ENCODE data around the gene MOAP1. TPM values are rescaled to one million over a fixed set of nuclear protein-coding genes. Genes with fewer than 3 reads are reported as not detected.
A peak's percentile ranks its signal among the peaks of the same experiment; 100 is the strongest.
"Not testable (repeated sequence)": the region's sequence is repeated elsewhere in the genome, so short reads cannot be mapped to it uniquely, and the experiment has no call there.

The MOAP1 gene, protein sequence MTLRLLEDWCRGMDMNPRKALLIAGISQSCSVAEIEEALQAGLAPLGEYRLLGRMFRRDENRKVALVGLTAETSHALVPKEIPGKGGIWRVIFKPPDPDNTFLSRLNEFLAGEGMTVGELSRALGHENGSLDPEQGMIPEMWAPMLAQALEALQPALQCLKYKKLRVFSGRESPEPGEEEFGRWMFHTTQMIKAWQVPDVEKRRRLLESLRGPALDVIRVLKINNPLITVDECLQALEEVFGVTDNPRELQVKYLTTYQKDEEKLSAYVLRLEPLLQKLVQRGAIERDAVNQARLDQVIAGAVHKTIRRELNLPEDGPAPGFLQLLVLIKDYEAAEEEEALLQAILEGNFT
- total RNA-seq, result 34.2 TPM
- long read RNA-seq, transcript MOAP1-201 (3 exons, 2,441 nt), result major isoform, 47 of 53 reads
- long read RNA-seq, transcript MOAP1-202 (2 exons, 2,529 nt), result minor isoform, 5 of 53 reads
- long read RNA-seq, partial matches to known transcripts, result 1 of 53 reads
- long read RNA-seq, other reads (novel, unspliced or antisense), result 0 of 53 reads

- TF ChIP-seq, protein P1, sequence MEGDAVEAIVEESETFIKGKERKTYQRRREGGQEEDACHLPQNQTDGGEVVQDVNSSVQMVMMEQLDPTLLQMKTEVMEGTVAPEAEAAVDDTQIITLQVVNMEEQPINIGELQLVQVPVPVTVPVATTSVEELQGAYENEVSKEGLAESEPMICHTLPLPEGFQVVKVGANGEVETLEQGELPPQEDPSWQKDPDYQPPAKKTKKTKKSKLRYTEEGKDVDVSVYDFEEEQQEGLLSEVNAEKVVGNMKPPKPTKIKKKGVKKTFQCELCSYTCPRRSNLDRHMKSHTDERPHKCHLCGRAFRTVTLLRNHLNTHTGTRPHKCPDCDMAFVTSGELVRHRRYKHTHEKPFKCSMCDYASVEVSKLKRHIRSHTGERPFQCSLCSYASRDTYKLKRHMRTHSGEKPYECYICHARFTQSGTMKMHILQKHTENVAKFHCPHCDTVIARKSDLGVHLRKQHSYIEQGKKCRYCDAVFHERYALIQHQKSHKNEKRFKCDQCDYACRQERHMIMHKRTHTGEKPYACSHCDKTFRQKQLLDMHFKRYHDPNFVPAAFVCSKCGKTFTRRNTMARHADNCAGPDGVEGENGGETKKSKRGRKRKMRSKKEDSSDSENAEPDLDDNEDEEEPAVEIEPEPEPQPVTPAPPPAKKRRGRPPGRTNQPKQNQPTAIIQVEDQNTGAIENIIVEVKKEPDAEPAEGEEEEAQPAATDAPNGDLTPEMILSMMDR (IDR thresholded peaks at IDR 0.05), result peak; percentile 37
- H3K36me3 ChIP-seq, result peaks cover 33% of the 10 kb centered on the region
- peak; percentile 93 for ATAC-seq
- H3K4me3 ChIP-seq, result peak within 1 kb of the TSS; percentile 95
- intact Hi-C loops (cut with DNase I), result no loop called here
- H3K27ac ChIP-seq, result peak within 1 kb of the TSS; percentile 97
- H3K4me1 ChIP-seq, result peaks cover 26% of the 10 kb centered on the region
- peak; percentile 95 for DNase-seq
- H3K27me3 ChIP-seq, result no peaks in the 10 kb centered on the region
- H3K9me3 ChIP-seq, result no peaks in the 10 kb centered on the region
These were observed at the start of gene MOAP1, which contains the start of gene LYSET for GRCh38 chr14:93184391-93185348. Gene MOAP1, minus strand, starts transcription at chr14:93184897. Its CDS starts 655 bp downstream, at chr14:93184242. Gene LYSET, plus strand, starts transcription at chr14:93185317. Its CDS starts 89 bp downstream, at chr14:93185406.

GRCh38 chr14:93233078-93233477, 48.4 kb upstream of the MOAP1 start:
- H3K4me3 ChIP-seq; ATAC-seq; H3K27me3 ChIP-seq; H3K9me3 ChIP-seq; intact Hi-C loops (cut with DNase I); DNase-seq; H3K4me1 ChIP-seq; H3K27ac ChIP-seq; H3K36me3 ChIP-seq: not testable (repeated sequence)

DNA sequence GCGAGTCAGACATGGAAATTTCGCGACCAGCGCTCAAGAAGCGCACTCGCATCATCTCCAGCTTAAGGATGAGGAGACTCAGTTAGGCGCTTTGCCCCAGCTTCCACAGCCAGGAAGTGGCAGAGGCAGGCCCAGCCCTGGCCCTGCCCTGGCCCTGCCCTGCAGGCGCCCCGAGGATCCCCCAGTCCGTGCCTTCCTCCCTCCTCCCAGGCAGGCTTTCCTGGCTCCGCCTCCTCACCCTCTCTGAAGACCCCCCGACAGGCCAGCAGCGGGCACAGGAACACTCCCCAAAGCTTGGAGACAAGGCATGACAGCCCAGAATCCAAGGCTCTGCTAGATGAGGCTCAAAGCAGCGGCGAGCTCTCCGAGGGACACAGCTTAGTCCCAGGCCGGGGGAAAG, 47.5 kb upstream of the MOAP1 start:
- DNase-seq, result peak; percentile 55
- Histone ChIP-seq H3K27me3 (no peaks in the 10 kb centered on the region), H3K27ac (no peak overlapping the region), H3K36me3 (peaks cover 14% of the 10 kb centered on the region), H3K9me3 (no peaks in the 10 kb centered on the region), H3K4me3 (no peak overlapping the region), H3K4me1 (no peaks in the 10 kb centered on the region)
- no peak for ATAC-seq
- TF ChIP-seq, protein P1 (IDR thresholded peaks at IDR 0.05), result no peak
- intact Hi-C loops (cut with DNase I), result no loop called here

- Histone ChIP-seq H3K9me3 (no peaks in the 10 kb centered on the region), H3K4me3 (peak overlapping the region; percentile 35), H3K27ac (no peak overlapping the region), H3K36me3 (peaks cover 22% of the 10 kb centered on the region), H3K27me3 (no peaks in the 10 kb centered on the region), H3K4me1 (no peaks in the 10 kb centered on the region)
- peak; percentile 50 for ATAC-seq
- intact Hi-C loops (cut with DNase I), result no loop called here
- TF ChIP-seq, protein P1 (IDR thresholded peaks at IDR 0.05), result no peak
- DNase-seq, result peak; percentile 56
These were observed 46.7 kb upstream of the MOAP1 start for GRCh38 chr14:93231129-93231979.

DNA sequence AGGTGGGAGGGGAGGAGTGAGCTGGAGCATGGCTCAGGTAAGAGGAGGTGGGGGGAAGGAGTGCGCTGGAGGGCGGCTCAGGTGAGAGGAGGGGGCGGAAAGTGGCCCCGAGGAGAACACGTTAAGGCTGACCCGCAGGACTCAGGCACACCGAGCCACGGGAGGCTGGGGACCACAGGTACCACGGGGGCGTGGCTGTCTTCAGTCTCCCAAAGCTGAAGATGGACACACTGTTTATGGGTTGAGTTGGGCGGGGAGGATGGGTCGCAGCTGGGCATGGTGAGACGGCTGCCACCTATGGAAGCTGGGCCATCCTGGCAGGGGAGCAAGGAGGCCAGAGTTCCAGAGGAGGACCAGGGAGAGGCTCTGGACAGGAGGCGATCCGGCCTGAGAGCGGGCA, 45.8 kb upstream of the MOAP1 start:
- no peaks in the 10 kb centered on the region for H3K27me3 ChIP-seq
- TF ChIP-seq, protein P1 (IDR thresholded peaks at IDR 0.05), result no peak
- intact Hi-C loops (cut with DNase I), result no loop called here
- no peaks in the 10 kb centered on the region for H3K4me1 ChIP-seq
- peaks cover 30% of the 10 kb centered on the region for H3K36me3 ChIP-seq
- H3K27ac ChIP-seq, result no peak overlapping the region
- no peaks in the 10 kb centered on the region for H3K9me3 ChIP-seq
- ATAC-seq, result peak; percentile 5
- H3K4me3 ChIP-seq, result no peak overlapping the region
- no peak for DNase-seq
